GM12878 (cell line): ENCODE measurements around the gene CATSPER4. TPM values are rescaled to one million over a fixed set of nuclear protein-coding genes. Genes with fewer than 3 reads are reported as not detected.

Source experiments
- CREM ChIP-seq: IDR thresholded peaks from 2 replicates; pipeline ENCODE4 v1.6.1; 2014; ENCODE audit warnings: antibody characterized with exemption, low read depth
- FOXM1 ChIP-seq: IDR thresholded peaks from 2 replicates; pipeline ENCODE4 v1.6.1; 2012; ENCODE audit warnings: low read depth, mild to moderate bottlenecking, inconsistent platforms, low read length, moderate library complexity
- IRF4 ChIP-seq: IDR thresholded peaks from 2 replicates; pipeline ENCODE4 v1.6.1; 2011; ENCODE audit warnings: low read depth, low read length
- POU2F2 ChIP-seq: IDR thresholded peaks from 3 replicates; pipeline ENCODE4 v1.6.1; 2011; ENCODE audit warnings: low read depth, mild to moderate bottlenecking, low read length, borderline replicate concordance
- RB1 ChIP-seq: fragments of 450-650 bp; formaldehyde crosslinking; IDR thresholded peaks from 2 replicates; pipeline ENCODE4 v1.6.1; 2017; ENCODE audit warnings: mild to moderate bottlenecking, borderline replicate concordance
- SREBF1 ChIP-seq: IDR thresholded peaks from 2 replicates; pipeline ENCODE4 v1.6.1; 2012; ENCODE audit warnings: mild to moderate bottlenecking, low read length
- SRF ChIP-seq, 2 experiments: IDR thresholded peaks; 2 replicates each; pipeline ENCODE4 v1.6.1; 2011; ENCODE audit warnings: low read depth in 2 of 2, low read length in 2 of 2, mild to moderate bottlenecking in 1 of 2, moderate library complexity in 1 of 2
- WRNIP1 ChIP-seq: IDR thresholded peaks from 2 replicates; pipeline ENCODE4 v1.6.1; 2011; ENCODE audit warnings: low read depth, low read length, improper control_type of control experiment, borderline replicate concordance
- ZNF217 ChIP-seq: fragments of 450-650 bp; IDR thresholded peaks from 2 replicates; pipeline ENCODE4 v1.6.1; 2017; ENCODE audit warnings: antibody characterized with exemption, mild to moderate bottlenecking
- ZNF274 ChIP-seq: IDR thresholded peaks from one replicate; pipeline ENCODE4 v1.8.0; 2011; ENCODE audit not compliant: insufficient read length, insufficient read depth
- polyA plus RNA-seq, 11 experiments: library from polyadenylated mRNA; depleted of rRNA in 4 of 11; unstranded in 6 of 11; stranded (reverse) in 5 of 11; fragments of >200 nt; fragmentation: Nextera tagmentation in 4 of 11; fragmentation: Illumina TruSeq in 1 of 11; extraction: Ambion mirVana in 4 of 11; extraction: Trizol in 1 of 11; gene quantifications; 1 replicate in 1 of 11; 2 replicates in 10 of 11; pipeline versions ENCODE4 v1.2.1 to v1.2.3, GENCODE V29; 2011 to 2016; ENCODE audit warnings: inconsistent platforms in 2 of 11, missing spikeins in 2 of 11, low read depth in 1 of 11
- total RNA-seq, 4 experiments: library from RNA; depleted of rRNA in 3 of 4; stranded (reverse); fragments of >200 nt in 3 of 4; fragmentation: Illumina TruSeq in 1 of 4; extraction: Trizol in 1 of 4; gene quantifications; 2 replicates each; pipeline versions ENCODE4 v1.2.1 to v1.2.3, GENCODE V29; 2013 to 2021
- TF ChIP-seq, protein P1 (sequence below): fragments of 450-650 bp; IDR thresholded peaks from 2 replicates; pipeline ENCODE4 v1.6.1; 2017; ENCODE audit warnings: mild to moderate bottlenecking, moderate library complexity
- TF ChIP-seq, protein P2 (sequence below), 3 experiments: IDR thresholded peaks in 2 of 3; conservative IDR thresholded peaks in 1 of 3; 2 replicates each; pipeline ENCODE4 v1.5.1; 2011; ENCODE audit warnings: low read depth in 3 of 3, low read length in 3 of 3, mild to moderate bottlenecking in 3 of 3, control low read depth in 2 of 3, moderate library complexity in 2 of 3, inconsistent platforms in 1 of 3, mixed read lengths in 1 of 3; ENCODE audit not compliant: control insufficient read depth in 2 of 3, insufficient read depth in 1 of 3; ENCODE audit errors: extremely low read depth in 1 of 3
- TF ChIP-seq, protein P3 (sequence below): fragments of 450-650 bp; formaldehyde crosslinking; IDR thresholded peaks from 2 replicates; pipeline ENCODE4 v1.4.0; 2022; ENCODE audit warnings: mild to moderate bottlenecking, moderate library complexity
- TF ChIP-seq, protein P4 (sequence below): fragments of 450-650 bp; IDR thresholded peaks from 2 replicates; pipeline ENCODE4 v1.6.1; 2017; ENCODE audit warnings: low read depth, mild to moderate bottlenecking, moderate library complexity
- TF ChIP-seq, protein P5 (sequence below): fragments of 450-650 bp; IDR thresholded peaks from 2 replicates; pipeline ENCODE4 v1.6.1; 2017; ENCODE audit warnings: antibody characterized with exemption, mild to moderate bottlenecking, moderate library complexity

Gene CATSPER4
- total and polyA plus RNA-seq, 10 of the 15 experiments (the other 5 are each of a cell fraction or from before 2014, with no cell fraction given), result 0.13 TPM; not detected in 9

DNA sequence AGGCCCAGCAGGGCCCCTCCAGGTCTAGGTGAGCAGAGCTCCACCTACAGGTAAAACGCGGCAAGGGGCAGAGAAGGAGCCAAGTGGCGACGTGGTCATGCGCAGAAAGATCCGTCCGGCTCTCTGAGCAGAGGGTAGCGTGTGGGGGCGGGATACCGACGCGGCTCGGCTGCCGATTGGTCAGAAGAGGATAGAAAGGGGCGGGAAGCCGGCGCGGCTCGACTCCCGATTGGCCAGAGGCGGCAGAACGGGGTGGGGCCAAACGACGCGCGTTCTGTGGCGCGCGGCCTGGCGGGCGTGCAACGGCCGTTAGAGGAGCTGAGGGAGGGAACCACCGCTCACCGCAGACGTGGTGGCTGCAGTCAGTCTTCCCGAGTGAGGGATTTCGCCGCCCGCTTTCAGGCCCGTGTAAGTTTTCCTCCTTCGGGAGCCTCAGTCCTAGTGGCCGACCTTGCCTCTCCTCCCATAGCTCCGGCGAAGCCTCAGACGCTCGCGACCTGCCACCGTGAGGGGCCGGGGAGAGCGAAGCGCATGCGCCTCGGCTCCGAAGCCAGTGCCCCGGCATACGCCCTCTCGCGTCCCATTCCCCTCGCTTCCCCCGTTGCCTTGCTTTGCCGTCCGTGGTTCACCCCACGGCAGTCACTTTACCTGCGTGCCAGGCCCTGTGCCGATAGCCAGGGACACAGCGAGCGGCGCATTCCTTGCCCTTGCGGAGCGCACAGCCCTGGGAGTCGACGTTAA is 43.7 kb downstream of the CATSPER4 start, which contains the start of gene CEP85 (continued):
- TF ChIP-seq, protein P1, sequence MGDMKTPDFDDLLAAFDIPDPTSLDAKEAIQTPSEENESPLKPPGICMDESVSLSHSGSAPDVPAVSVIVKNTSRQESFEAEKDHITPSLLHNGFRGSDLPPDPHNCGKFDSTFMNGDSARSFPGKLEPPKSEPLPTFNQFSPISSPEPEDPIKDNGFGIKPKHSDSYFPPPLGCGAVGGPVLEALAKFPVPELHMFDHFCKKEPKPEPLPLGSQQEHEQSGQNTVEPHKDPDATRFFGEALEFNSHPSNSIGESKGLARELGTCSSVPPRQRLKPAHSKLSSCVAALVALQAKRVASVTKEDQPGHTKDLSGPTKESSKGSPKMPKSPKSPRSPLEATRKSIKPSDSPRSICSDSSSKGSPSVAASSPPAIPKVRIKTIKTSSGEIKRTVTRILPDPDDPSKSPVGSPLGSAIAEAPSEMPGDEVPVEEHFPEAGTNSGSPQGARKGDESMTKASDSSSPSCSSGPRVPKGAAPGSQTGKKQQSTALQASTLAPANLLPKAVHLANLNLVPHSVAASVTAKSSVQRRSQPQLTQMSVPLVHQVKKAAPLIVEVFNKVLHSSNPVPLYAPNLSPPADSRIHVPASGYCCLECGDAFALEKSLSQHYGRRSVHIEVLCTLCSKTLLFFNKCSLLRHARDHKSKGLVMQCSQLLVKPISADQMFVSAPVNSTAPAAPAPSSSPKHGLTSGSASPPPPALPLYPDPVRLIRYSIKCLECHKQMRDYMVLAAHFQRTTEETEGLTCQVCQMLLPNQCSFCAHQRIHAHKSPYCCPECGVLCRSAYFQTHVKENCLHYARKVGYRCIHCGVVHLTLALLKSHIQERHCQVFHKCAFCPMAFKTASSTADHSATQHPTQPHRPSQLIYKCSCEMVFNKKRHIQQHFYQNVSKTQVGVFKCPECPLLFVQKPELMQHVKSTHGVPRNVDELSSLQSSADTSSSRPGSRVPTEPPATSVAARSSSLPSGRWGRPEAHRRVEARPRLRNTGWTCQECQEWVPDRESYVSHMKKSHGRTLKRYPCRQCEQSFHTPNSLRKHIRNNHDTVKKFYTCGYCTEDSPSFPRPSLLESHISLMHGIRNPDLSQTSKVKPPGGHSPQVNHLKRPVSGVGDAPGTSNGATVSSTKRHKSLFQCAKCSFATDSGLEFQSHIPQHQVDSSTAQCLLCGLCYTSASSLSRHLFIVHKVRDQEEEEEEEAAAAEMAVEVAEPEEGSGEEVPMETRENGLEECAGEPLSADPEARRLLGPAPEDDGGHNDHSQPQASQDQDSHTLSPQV, result no peak
- TF ChIP-seq POU2F2 (peak; percentile 27; the same call in 1 of the 3 replicates), ZNF274 (no peak), IRF4 (no peak), SREBF1 (peak; percentile 10; the same call in 1 of the 2 replicates), WRNIP1 (no peak), RB1 (no peak; the same call in none of the 2 replicates), SRF (IDR thresholded peaks at IDR 0.05; ENCODE audit: low read depth in 2 of 2, low read length in 2 of 2) (no peak), ZNF217 (no peak), CREM (peak; percentile 86), FOXM1 (no peak)
- TF ChIP-seq, protein P2, sequence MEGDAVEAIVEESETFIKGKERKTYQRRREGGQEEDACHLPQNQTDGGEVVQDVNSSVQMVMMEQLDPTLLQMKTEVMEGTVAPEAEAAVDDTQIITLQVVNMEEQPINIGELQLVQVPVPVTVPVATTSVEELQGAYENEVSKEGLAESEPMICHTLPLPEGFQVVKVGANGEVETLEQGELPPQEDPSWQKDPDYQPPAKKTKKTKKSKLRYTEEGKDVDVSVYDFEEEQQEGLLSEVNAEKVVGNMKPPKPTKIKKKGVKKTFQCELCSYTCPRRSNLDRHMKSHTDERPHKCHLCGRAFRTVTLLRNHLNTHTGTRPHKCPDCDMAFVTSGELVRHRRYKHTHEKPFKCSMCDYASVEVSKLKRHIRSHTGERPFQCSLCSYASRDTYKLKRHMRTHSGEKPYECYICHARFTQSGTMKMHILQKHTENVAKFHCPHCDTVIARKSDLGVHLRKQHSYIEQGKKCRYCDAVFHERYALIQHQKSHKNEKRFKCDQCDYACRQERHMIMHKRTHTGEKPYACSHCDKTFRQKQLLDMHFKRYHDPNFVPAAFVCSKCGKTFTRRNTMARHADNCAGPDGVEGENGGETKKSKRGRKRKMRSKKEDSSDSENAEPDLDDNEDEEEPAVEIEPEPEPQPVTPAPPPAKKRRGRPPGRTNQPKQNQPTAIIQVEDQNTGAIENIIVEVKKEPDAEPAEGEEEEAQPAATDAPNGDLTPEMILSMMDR (IDR thresholded peaks at IDR 0.05 in 2 of 3, conservative IDR thresholded peaks at IDR 0.05 in 1 of 3; ENCODE audit: control insufficient read depth in 2 of 3, extremely low read depth in 1 of 3, insufficient read depth in 1 of 3, low read depth in 3 of 3, low read length in 3 of 3), result peak; percentile 88 to 98 (median 91)
- TF ChIP-seq, protein P3, sequence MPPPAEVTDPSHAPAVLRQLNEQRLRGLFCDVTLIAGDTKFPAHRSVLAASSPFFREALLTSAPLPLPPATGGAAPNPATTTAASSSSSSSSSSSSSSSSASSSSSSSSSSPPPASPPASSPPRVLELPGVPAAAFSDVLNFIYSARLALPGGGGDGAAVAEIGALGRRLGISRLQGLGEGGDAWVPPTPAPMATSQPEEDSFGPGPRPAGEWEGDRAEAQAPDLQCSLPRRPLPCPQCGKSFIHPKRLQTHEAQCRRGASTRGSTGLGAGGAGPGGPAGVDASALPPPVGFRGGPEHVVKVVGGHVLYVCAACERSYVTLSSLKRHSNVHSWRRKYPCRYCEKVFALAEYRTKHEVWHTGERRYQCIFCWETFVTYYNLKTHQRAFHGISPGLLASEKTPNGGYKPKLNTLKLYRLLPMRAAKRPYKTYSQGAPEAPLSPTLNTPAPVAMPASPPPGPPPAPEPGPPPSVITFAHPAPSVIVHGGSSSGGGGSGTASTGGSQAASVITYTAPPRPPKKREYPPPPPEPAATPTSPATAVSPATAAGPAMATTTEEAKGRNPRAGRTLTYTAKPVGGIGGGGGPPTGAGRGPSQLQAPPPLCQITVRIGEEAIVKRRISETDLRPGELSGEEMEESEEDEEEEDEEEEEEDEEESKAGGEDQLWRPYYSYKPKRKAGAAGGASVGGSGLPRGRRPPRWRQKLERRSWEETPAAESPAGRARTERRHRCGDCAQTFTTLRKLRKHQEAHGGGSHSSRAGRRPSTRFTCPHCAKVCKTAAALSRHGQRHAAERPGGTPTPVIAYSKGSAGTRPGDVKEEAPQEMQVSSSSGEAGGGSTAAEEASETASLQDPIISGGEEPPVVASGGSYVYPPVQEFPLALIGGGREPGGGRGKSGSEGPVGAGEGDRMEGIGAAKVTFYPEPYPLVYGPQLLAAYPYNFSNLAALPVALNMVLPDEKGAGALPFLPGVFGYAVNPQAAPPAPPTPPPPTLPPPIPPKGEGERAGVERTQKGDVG (CRISPR knock-in tag), result no peak
- TF ChIP-seq, protein P4, sequence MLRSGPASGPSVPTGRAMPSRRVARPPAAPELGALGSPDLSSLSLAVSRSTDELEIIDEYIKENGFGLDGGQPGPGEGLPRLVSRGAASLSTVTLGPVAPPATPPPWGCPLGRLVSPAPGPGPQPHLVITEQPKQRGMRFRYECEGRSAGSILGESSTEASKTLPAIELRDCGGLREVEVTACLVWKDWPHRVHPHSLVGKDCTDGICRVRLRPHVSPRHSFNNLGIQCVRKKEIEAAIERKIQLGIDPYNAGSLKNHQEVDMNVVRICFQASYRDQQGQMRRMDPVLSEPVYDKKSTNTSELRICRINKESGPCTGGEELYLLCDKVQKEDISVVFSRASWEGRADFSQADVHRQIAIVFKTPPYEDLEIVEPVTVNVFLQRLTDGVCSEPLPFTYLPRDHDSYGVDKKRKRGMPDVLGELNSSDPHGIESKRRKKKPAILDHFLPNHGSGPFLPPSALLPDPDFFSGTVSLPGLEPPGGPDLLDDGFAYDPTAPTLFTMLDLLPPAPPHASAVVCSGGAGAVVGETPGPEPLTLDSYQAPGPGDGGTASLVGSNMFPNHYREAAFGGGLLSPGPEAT, result 0 out of 2 replicates have a peak, but pooled peaks have one; percentile 37
- TF ChIP-seq, protein P5, sequence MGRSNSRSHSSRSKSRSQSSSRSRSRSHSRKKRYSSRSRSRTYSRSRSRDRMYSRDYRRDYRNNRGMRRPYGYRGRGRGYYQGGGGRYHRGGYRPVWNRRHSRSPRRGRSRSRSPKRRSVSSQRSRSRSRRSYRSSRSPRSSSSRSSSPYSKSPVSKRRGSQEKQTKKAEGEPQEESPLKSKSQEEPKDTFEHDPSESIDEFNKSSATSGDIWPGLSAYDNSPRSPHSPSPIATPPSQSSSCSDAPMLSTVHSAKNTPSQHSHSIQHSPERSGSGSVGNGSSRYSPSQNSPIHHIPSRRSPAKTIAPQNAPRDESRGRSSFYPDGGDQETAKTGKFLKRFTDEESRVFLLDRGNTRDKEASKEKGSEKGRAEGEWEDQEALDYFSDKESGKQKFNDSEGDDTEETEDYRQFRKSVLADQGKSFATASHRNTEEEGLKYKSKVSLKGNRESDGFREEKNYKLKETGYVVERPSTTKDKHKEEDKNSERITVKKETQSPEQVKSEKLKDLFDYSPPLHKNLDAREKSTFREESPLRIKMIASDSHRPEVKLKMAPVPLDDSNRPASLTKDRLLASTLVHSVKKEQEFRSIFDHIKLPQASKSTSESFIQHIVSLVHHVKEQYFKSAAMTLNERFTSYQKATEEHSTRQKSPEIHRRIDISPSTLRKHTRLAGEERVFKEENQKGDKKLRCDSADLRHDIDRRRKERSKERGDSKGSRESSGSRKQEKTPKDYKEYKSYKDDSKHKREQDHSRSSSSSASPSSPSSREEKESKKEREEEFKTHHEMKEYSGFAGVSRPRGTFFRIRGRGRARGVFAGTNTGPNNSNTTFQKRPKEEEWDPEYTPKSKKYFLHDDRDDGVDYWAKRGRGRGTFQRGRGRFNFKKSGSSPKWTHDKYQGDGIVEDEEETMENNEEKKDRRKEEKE, result no peak
